Adipose tissue (tissue), 3 donors: ENCODE results near the gene CP. TPM values are rescaled to one million over a fixed set of nuclear protein-coding genes. Genes with fewer than 3 reads are reported as not detected.
"Not testable (repeated sequence)": the region's sequence is repeated elsewhere in the genome, so short reads cannot be mapped to it uniquely, and the experiment has no call there.

Source experiments
- H3K27ac ChIP-seq: one replicate; pipeline ENCODE4 v1.5.1; 2013; ENCODE audit warnings: low read depth, low read length
- WGBS, 3 donors: extraction: QIAGEN DNeasy Blood & Tissue Kit; methylation state at CpG; one replicate each; pipeline ENCODE4 v1.1.7; 2013; 5-methylcytosine and 5-hydroxymethylcytosine counted together
- polyA plus RNA-seq, 3 donors: library from polyadenylated mRNA; stranded (reverse); fragments of 200-250 nt; gene quantifications; one replicate each; pipeline ENCODE4 v1.2.3, GENCODE V29; 2013
- donor health status: healthy with polysubstance abuse.
- donor health status: Bipolar disorder and iron deficiency.
- donor health status: healthy.

CP gene
- polyA plus RNA-seq, 3 donors = 2.5 to 11.6 (median 5.2) TPM

- 75 to 84% (median 79%) methylated on average over 7 of the region's 7 CpGs for WGBS, 3 donors
- no peak overlapping the region for H3K27ac ChIP-seq
These were observed 23.0 kb downstream of the CP start for GRCh38 chr3:149198611-149199010.

- 45 to 58% (median 51%) methylated on average over 5 of the region's 5 CpGs for WGBS, 3 donors
- no peak overlapping the region for H3K27ac ChIP-seq
These were observed 24.0 kb downstream of the CP start for GRCh38 chr3:149197669-149198068.

GRCh38 chr3:149196805-149197592 lies 24.6 kb downstream of the CP start:
- 80 to 94% (median 86%) methylated on average over 12 of the region's 12 CpGs for WGBS, 3 donors
- not testable (repeated sequence) for H3K27ac ChIP-seq

- WGBS, 3 donors = 52 to 93% (median 86%) methylated on average over 1 of the region's 1 CpG
- no peak overlapping the region for H3K27ac ChIP-seq
These were observed 26.4 kb downstream of the CP start for GRCh38 chr3:149195221-149195620.

GRCh38 chr3:149188494-149188893 lies 33.1 kb downstream of the CP start:
- WGBS, 3 donors = 53 to 62% (median 60%) methylated on average over 2 of the region's 2 CpGs
- H3K27ac ChIP-seq = no peak overlapping the region

- 95 to 97% (median 96%) methylated on average over 3 of the region's 3 CpGs for WGBS, 3 donors
- H3K27ac ChIP-seq = no peak overlapping the region
These were observed 34.9 kb downstream of the CP start for GRCh38 chr3:149186721-149187120.

- no peak overlapping the region for H3K27ac ChIP-seq
- WGBS, 3 donors = 95 to 98% (median 97%) methylated on average over 2 of the region's 2 CpGs
These were observed 35.4 kb downstream of the CP start for GRCh38 chr3:149186219-149186618.

- WGBS, 3 donors = 97 to 98% (median 98%) methylated on average over 2 of the region's 2 CpGs
- no peak overlapping the region for H3K27ac ChIP-seq
These were observed 40.4 kb downstream of the CP start for GRCh38 chr3:149181182-149181581.

GRCh38 chr3:149180057-149180573 lies 41.5 kb downstream of the CP start:
- 41 to 70% (median 48%) methylated on average over 7 of the region's 7 CpGs for WGBS, 3 donors

GRCh38 chr3:149179220-149179619 lies 42.4 kb downstream of the CP start:
- no peak overlapping the region for H3K27ac ChIP-seq
- WGBS, 3 donors = 48 to 77% (median 57%) methylated on average over 1 of the region's 1 CpG

More at GRCh38 chr3:149180057-149180573, 41.5 kb downstream of the CP start:
- no peak overlapping the region for H3K27ac ChIP-seq

- 100% methylated on average over 1 of the region's 1 CpG for WGBS, 3 donors
- H3K27ac ChIP-seq = no peak overlapping the region
These were observed 44.5 kb downstream of the CP start for GRCh38 chr3:149177122-149177521.

- no peak overlapping the region for H3K27ac ChIP-seq
These were observed 46.7 kb downstream of the CP start for GRCh38 chr3:149174901-149175300.

GRCh38 chr3:149170672-149171071 lies 51.0 kb downstream of the CP start:
- 96% methylated on average over 7 of the region's 7 CpGs for WGBS, 3 donors

More at GRCh38 chr3:149174901-149175300, 46.7 kb downstream of the CP start:
- 89% methylated on average over 3 of the region's 3 CpGs for WGBS, 3 donors

GRCh38 chr3:149167898-149168297 lies 53.7 kb downstream of the CP start:
- H3K27ac ChIP-seq = no peak overlapping the region
- WGBS, 3 donors = 89 to 95% (median 90%) methylated on average over 2 of the region's 2 CpGs

More at GRCh38 chr3:149170672-149171071, 51.0 kb downstream of the CP start:
- H3K27ac ChIP-seq = no peak overlapping the region

- 42 to 84% (median 52%) methylated on average over 1 of the region's 1 CpG for WGBS, 3 donors
- H3K27ac ChIP-seq = no peak overlapping the region
These were observed 58.6 kb downstream of the CP start for GRCh38 chr3:149163066-149163465.

- H3K27ac ChIP-seq = no peak overlapping the region
- 73 to 91% (median 88%) methylated on average over 2 of the region's 2 CpGs for WGBS, 3 donors
These were observed 59.6 kb downstream of the CP start for GRCh38 chr3:149162007-149162406.

- WGBS, 3 donors = 93 to 98% (median 94%) methylated on average over 4 of the region's 4 CpGs
- H3K27ac ChIP-seq = no peak overlapping the region
These were observed 60.8 kb downstream of the CP start for GRCh38 chr3:149160754-149161300.

GRCh38 chr3:149153402-149153801 lies 68.2 kb downstream of the CP start:
- H3K27ac ChIP-seq = no peak overlapping the region

- WGBS, 3 donors = 47 to 70% (median 52%) methylated on average over 2 of the region's 2 CpGs
- no peak overlapping the region for H3K27ac ChIP-seq
These were observed 69.2 kb downstream of the CP start for GRCh38 chr3:149152420-149152819.

GRCh38 chr3:149151843-149152242 lies 69.8 kb downstream of the CP start:
- 36 to 64% (median 43%) methylated on average over 2 of the region's 2 CpGs for WGBS, 3 donors

More at GRCh38 chr3:149151843-149152242, 69.8 kb downstream of the CP start:
- H3K27ac ChIP-seq = no peak overlapping the region
